HepG2 (cell line): ENCODE results near the gene FAAP20. TPM values are rescaled to one million over a fixed set of nuclear protein-coding genes. Genes with fewer than 3 reads are reported as not detected.

Experiments
- PRMT3 ChIP-seq: sonication (generic); formaldehyde crosslinking; IDR thresholded peaks from 2 replicates; pipeline ENCODE4 v1.8.1; 2022; ENCODE audit warnings: low read depth, mild to moderate bottlenecking, moderate library complexity, missing genetic modification reagents, borderline replicate concordance
- PTBP1 ChIP-seq: fragments of 200-400 bp; formaldehyde crosslinking; IDR thresholded peaks from 2 replicates; pipeline ENCODE4 v1.6.1; 2018; ENCODE audit warnings: low read length, low read depth; ENCODE audit not compliant: poor library complexity, severe bottlenecking
- RBM22 ChIP-seq: fragments of 200-400 bp; formaldehyde crosslinking; optimal IDR thresholded peaks from 2 replicates; pipeline ENCODE3; 2017; ENCODE audit warnings: mild to moderate bottlenecking, low read length, moderate library complexity
- SOX13 ChIP-seq, 3 experiments: fragments of 450-650 bp in 1 of 3; sonication (generic) in 1 of 3; formaldehyde crosslinking in 1 of 3; IDR thresholded peaks in 2 of 3; conservative IDR thresholded peaks in 1 of 3; 2 replicates each; pipeline versions ENCODE4 v1.5.0 to v1.6.1; 2016 to 2020; ENCODE audit warnings: antibody characterized with exemption in 1 of 3, mild to moderate bottlenecking in 1 of 3, missing compliant biosample characterization in 1 of 3, missing genetic modification reagents in 1 of 3, moderate library complexity in 1 of 3
- ZNF451 ChIP-seq: sonication (generic); formaldehyde crosslinking; IDR thresholded peaks from 2 replicates; pipeline ENCODE4 v1.5.0; 2020; ENCODE audit warnings: mild to moderate bottlenecking, missing genetic modification reagents
- ZNF598 ChIP-seq: sonication (generic); formaldehyde crosslinking; IDR thresholded peaks from 2 replicates; pipeline ENCODE4 v1.5.1; 2020; ENCODE audit warnings: mild to moderate bottlenecking, missing genetic modification reagents, borderline replicate concordance
- ZNF615 ChIP-seq: sonication (generic); formaldehyde crosslinking; IDR thresholded peaks from 2 replicates; pipeline ENCODE4 v1.5.0; 2020; ENCODE audit warnings: mild to moderate bottlenecking, missing genetic modification reagents, borderline replicate concordance
- ZNF883 ChIP-seq: sonication (generic); formaldehyde crosslinking; IDR thresholded peaks from 2 replicates; pipeline ENCODE4 v1.5.1; 2020; ENCODE audit warnings: mild to moderate bottlenecking, missing genetic modification reagents; ENCODE audit errors: not compliant biosample characterization
- polyA plus RNA-seq, 8 experiments: library from polyadenylated mRNA; depleted of rRNA in 3 of 8; stranded (reverse) in 7 of 8; unstranded in 1 of 8; fragments of >200 nt; fragmentation: Illumina TruSeq in 4 of 8; extraction: Trizol in 4 of 8; gene quantifications; 2 replicates each; pipeline versions ENCODE4 v1.2.1 to v1.2.3, GENCODE V29; 2011 to 2016; ENCODE audit warnings: low read depth in 4 of 8, missing spikeins in 1 of 8, mixed read lengths in 1 of 8; ENCODE audit not compliant: insufficient read depth in 1 of 8
- total RNA-seq, 5 experiments: library from RNA; depleted of rRNA; stranded (reverse); fragments of >200 nt; fragmentation: Illumina TruSeq; extraction: Trizol; gene quantifications; 2 replicates each; pipeline ENCODE4 v1.2.3, GENCODE V29; 2016; ENCODE audit warnings: low read depth in 1 of 5
- TF ChIP-seq, protein P1 (sequence below): sonication (generic); formaldehyde crosslinking; IDR thresholded peaks from 2 replicates; pipeline ENCODE4 v1.5.0; 2020; ENCODE audit warnings: mild to moderate bottlenecking, missing genetic modification reagents, moderate library complexity
- TF ChIP-seq, protein P2 (sequence below): sonication (generic); formaldehyde crosslinking; IDR thresholded peaks from 2 replicates; pipeline ENCODE4 v1.9.0; 2021; ENCODE audit warnings: missing genetic modification reagents, mild to moderate bottlenecking, borderline replicate concordance
- TF ChIP-seq, protein P3 (sequence below): sonication (generic); formaldehyde crosslinking; conservative IDR thresholded peaks from 2 replicates; pipeline ENCODE4 v1.8.0; 2022; ENCODE audit warnings: low read depth, missing genetic modification reagents
- TF ChIP-seq, protein P4 (sequence below): sonication (generic); formaldehyde crosslinking; IDR thresholded peaks from 2 replicates; pipeline ENCODE4 v1.4.0; 2020; ENCODE audit warnings: missing genetic modification reagents, borderline replicate concordance
- TF ChIP-seq, protein P5 (sequence below): sonication (generic); formaldehyde crosslinking; IDR thresholded peaks from 2 replicates; pipeline ENCODE4 v1.8.0; 2022; ENCODE audit warnings: low read depth, missing genetic modification reagents

The FAAP20 gene
- total and polyA plus RNA-seq, 2 of the 13 experiments (the other 11 are each of a cell fraction or from before 2014, with no cell fraction given) = 9.6 to 10.8 TPM

DNA sequence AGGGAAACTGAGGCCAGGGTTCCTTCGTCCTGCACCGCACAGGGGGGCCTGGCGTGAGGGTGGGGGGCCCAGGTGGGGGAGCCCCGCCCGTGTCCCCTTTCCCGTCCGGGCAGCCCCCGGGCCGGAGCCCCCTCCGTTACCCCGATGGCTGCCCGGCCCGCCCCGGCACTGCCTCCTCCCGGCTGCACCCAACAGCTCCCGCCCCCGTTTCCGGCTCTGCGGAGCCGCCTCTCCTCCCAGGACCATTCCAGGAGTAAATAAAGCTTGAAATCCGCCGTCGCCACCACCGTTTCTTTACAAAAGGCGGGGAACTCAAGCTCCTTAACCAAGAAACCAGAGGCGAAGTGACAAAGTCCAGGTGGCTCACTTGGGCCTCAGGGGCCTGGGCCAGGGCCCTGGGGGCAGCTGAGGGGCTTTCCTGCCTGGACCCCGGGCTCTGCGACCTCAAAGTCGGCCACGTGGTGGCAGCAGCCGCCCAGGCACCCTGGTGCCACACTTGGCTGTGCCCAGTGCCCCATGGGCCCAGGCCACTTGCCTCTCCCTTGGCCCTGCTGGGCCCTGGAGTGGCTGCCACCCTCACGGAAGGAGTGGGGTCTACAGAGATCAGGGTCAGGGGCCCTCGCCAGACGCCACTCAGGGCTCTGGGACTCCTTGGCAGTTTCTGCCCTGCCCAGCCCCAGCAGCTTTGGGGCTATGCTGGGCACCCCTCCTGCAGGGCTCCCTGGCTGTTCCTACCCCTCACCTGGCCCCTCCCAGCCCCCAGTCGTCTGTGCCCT, 514 bp upstream of the FAAP20 start (continued):
- TF ChIP-seq, protein P1, sequence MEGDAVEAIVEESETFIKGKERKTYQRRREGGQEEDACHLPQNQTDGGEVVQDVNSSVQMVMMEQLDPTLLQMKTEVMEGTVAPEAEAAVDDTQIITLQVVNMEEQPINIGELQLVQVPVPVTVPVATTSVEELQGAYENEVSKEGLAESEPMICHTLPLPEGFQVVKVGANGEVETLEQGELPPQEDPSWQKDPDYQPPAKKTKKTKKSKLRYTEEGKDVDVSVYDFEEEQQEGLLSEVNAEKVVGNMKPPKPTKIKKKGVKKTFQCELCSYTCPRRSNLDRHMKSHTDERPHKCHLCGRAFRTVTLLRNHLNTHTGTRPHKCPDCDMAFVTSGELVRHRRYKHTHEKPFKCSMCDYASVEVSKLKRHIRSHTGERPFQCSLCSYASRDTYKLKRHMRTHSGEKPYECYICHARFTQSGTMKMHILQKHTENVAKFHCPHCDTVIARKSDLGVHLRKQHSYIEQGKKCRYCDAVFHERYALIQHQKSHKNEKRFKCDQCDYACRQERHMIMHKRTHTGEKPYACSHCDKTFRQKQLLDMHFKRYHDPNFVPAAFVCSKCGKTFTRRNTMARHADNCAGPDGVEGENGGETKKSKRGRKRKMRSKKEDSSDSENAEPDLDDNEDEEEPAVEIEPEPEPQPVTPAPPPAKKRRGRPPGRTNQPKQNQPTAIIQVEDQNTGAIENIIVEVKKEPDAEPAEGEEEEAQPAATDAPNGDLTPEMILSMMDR (CRISPR knock-in tag) = peak; percentile 99
- peak; percentile 75 for TF ChIP-seq PTBP1
- TF ChIP-seq ZNF451 (CRISPR knock-in tag) = no peak; the same call in 1 of the 2 replicates
- TF ChIP-seq, protein P2, sequence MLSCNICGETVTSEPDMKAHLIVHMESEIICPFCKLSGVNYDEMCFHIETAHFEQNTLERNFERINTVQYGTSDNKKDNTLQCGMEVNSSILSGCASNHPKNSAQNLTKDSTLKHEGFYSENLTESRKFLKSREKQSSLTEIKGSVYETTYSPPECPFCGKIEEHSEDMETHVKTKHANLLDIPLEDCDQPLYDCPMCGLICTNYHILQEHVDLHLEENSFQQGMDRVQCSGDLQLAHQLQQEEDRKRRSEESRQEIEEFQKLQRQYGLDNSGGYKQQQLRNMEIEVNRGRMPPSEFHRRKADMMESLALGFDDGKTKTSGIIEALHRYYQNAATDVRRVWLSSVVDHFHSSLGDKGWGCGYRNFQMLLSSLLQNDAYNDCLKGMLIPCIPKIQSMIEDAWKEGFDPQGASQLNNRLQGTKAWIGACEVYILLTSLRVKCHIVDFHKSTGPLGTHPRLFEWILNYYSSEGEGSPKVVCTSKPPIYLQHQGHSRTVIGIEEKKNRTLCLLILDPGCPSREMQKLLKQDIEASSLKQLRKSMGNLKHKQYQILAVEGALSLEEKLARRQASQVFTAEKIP (CRISPR knock-in tag) = no peak
- no peak for TF ChIP-seq PRMT3
- no peak for TF ChIP-seq RBM22
- TF ChIP-seq, protein P3, sequence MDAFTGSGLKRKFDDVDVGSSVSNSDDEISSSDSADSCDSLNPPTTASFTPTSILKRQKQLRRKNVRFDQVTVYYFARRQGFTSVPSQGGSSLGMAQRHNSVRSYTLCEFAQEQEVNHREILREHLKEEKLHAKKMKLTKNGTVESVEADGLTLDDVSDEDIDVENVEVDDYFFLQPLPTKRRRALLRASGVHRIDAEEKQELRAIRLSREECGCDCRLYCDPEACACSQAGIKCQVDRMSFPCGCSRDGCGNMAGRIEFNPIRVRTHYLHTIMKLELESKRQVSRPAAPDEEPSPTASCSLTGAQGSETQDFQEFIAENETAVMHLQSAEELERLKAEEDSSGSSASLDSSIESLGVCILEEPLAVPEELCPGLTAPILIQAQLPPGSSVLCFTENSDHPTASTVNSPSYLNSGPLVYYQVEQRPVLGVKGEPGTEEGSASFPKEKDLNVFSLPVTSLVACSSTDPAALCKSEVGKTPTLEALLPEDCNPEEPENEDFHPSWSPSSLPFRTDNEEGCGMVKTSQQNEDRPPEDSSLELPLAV (CRISPR knock-in tag) = no peak
- 0 out of 2 replicates have a peak, but pooled peaks have one; percentile 28 for TF ChIP-seq ZNF598 (CRISPR knock-in tag)
- TF ChIP-seq, protein P4, sequence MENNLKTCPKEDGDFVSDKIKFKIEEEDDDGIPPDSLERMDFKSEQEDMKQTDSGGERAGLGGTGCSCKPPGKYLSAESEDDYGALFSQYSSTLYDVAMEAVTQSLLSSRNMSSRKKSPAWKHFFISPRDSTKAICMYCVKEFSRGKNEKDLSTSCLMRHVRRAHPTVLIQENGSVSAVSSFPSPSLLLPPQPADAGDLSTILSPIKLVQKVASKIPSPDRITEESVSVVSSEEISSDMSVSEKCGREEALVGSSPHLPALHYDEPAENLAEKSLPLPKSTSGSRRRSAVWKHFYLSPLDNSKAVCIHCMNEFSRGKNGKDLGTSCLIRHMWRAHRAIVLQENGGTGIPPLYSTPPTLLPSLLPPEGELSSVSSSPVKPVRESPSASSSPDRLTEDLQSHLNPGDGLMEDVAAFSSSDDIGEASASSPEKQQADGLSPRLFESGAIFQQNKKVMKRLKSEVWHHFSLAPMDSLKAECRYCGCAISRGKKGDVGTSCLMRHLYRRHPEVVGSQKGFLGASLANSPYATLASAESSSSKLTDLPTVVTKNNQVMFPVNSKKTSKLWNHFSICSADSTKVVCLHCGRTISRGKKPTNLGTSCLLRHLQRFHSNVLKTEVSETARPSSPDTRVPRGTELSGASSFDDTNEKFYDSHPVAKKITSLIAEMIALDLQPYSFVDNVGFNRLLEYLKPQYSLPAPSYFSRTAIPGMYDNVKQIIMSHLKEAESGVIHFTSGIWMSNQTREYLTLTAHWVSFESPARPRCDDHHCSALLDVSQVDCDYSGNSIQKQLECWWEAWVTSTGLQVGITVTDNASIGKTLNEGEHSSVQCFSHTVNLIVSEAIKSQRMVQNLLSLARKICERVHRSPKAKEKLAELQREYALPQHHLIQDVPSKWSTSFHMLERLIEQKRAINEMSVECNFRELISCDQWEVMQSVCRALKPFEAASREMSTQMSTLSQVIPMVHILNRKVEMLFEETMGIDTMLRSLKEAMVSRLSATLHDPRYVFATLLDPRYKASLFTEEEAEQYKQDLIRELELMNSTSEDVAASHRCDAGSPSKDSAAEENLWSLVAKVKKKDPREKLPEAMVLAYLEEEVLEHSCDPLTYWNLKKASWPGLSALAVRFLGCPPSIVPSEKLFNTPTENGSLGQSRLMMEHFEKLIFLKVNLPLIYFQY (CRISPR knock-in tag) = peak; percentile 76; the same call in 1 of the 2 replicates
- TF ChIP-seq ZNF883 = peak; percentile 51
- TF ChIP-seq SOX13 (IDR thresholded peaks at IDR 0.05) = peak; percentile 35; the same call in 1 of the 2 replicates
- TF ChIP-seq SOX13 (CRISPR knock-in tag; conservative IDR thresholded peaks at IDR 0.05 in 1 of 2, IDR thresholded peaks at IDR 0.05 in 1 of 2) = peak in 1 of 2 experiments; percentile 34; a peak in 1 of 4 replicates
- TF ChIP-seq, protein P5, sequence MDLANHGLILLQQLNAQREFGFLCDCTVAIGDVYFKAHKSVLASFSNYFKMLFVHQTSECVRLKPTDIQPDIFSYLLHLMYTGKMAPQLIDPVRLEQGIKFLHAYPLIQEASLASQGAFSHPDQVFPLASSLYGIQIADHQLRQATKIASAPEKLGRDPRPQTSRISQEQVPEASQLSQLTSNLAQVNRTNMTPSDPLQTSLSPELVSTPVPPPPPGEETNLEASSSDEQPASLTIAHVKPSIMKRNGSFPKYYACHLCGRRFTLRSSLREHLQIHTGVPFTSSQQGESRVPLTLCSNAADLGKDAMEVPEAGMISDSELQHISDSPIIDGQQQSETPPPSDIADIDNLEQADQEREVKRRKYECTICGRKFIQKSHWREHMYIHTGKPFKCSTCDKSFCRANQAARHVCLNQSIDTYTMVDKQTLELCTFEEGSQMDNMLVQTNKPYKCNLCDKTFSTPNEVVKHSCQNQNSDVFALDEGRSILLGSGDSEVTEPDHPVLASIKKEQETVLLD = 0 out of 2 replicates have a peak, but pooled peaks have one; percentile 28
- no peak for TF ChIP-seq ZNF615 (CRISPR knock-in tag)
